ENCODE data around the gene NEUROD2. TPM values are rescaled to one million over a fixed set of nuclear protein-coding genes. Genes with fewer than 3 reads are reported as not detected.
"Not testable (repeated sequence)": the region's sequence is repeated elsewhere in the genome, so short reads cannot be mapped to it uniquely, and the experiment has no call there.

The NEUROD2 gene
- total and polyA plus RNA-seq, 2 of the 8 experiments (the other 6 are each of a cell fraction or from before 2014, with no cell fraction given) = not detected

DNA sequence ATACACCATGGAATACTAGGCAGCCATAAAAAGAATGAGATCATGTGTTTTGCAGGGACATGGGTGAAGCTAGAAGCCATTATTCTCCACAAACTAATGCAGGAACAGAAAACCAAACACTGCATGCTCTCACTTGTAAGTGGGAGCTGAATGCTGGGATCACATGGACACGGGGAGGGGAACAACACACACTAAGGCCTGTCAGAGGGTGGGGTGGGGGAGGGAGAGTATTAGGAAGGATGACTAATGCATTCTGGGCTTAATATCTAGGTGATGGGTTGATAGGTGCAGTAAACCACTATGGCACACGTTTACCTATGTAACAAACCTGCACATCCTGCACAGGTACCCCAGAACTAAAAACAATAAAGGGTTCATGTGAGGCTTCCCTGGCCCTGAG, 17.5 kb downstream of the NEUROD2 start:
- DNase-seq (ENCODE audit: low read depth in 1 of 2, low spot score in 2 of 2); H3K4ac ChIP-seq (replicated peaks; ENCODE audit: insufficient read length, low read depth, low read length); H4K8ac ChIP-seq (ENCODE audit: extremely low read depth, insufficient read depth, low read length); H3K27ac ChIP-seq (ENCODE audit: low read depth, low read length); H3K4me3 ChIP-seq (ENCODE audit: extremely low read depth in 1 of 4, insufficient read depth in 2 of 4, low read depth in 3 of 4, low read length in 4 of 4); H3K14ac ChIP-seq (ENCODE audit: insufficient read length); FAIRE-seq; H4K20me1 ChIP-seq (replicated peaks in 1 of 2; ENCODE audit: control insufficient read depth in 1 of 2, insufficient read depth in 2 of 2, low read length in 2 of 2); H3K36me3 ChIP-seq (ENCODE audit: control insufficient read depth in 2 of 4, insufficient read depth in 4 of 4, low read length in 3 of 4); H3K18ac ChIP-seq (ENCODE audit: extremely low read depth, low read length); H3K23ac ChIP-seq (ENCODE audit: insufficient read length); H2BK5ac ChIP-seq (ENCODE audit: low read depth, low read length); H2BK20ac ChIP-seq (ENCODE audit: low read length); H4K5ac ChIP-seq (ENCODE audit: insufficient read length, low read depth, low read length); H2BK15ac ChIP-seq (ENCODE audit: low read length); H2AK5ac ChIP-seq (ENCODE audit: low read depth, low read length); H3K56ac ChIP-seq (replicated peaks; ENCODE audit: insufficient read length, low read depth, low read length); H2BK12ac ChIP-seq (ENCODE audit: low read depth, low read length); H3K9me3 ChIP-seq (ENCODE audit: insufficient read depth in 2 of 2, low read depth in 1 of 2, low read length in 1 of 2); H3K79me2 ChIP-seq (ENCODE audit: control insufficient read depth in 1 of 2, insufficient read depth in 2 of 2, low read length in 2 of 2); H3K79me1 ChIP-seq (ENCODE audit: low read depth, low read length); H3K23me2 ChIP-seq (ENCODE audit: low read depth, low read length); H2AFZ ChIP-seq (ENCODE audit: low read length); H4K91ac ChIP-seq (replicated peaks; ENCODE audit: insufficient read length, low read length); H3K9ac ChIP-seq (replicated peaks in 1 of 4; ENCODE audit: extremely low read depth in 1 of 4, low read depth in 3 of 4, low read length in 3 of 4); H3K4me2 ChIP-seq (ENCODE audit: insufficient read depth in 1 of 2, low read depth in 2 of 2, low read length in 2 of 2); H2BK120ac ChIP-seq (replicated peaks; ENCODE audit: low read depth, low read length): not testable (repeated sequence)
- Histone ChIP-seq H3K4me1 (replicated peaks in 1 of 4; ENCODE audit: control insufficient read depth in 3 of 4, insufficient read depth in 4 of 4, low read length in 3 of 4) (peaks cover 5 to 13% (median 10%) of the 10 kb centered on the region in 4 experiments; a peak in 6 of 7 replicates), H3K27me3 (replicated peaks in 1 of 4; ENCODE audit: control insufficient read depth in 3 of 4, extremely low read depth in 1 of 4, insufficient read depth in 3 of 4, low read length in 3 of 4) (peaks cover 4 to 30% (median 26%) of the 10 kb centered on the region in 4 experiments)
- POLR2A ChIA-PET (ENCODE audit: partially characterized antibody) = interaction anchor here (1.2 kb wide), 2 partner anchors 8 to 10 kb away, joined by 3 to 4 read pairs; no protein-coding TSS in a partner anchor
- CTCF ChIA-PET (ENCODE audit: partially characterized antibody) = interaction anchor here (0.7 to 6.9 kb wide), 7 partner anchors 10 to 64 kb away, joined by 3 to 46 read pairs (median 4); no protein-coding TSS in a partner anchor
- WGBS, 2 experiments (ENCODE audit: extremely low coverage in 1 of 2, insufficient coverage in 1 of 2, insufficient read length in 1 of 2, insufficient replicate concordance in 2 of 2, low coverage in 1 of 2, low lambda C conversion rate in 2 of 2, missing lambda C conversion rate in 1 of 2) = 85% methylated on average over 2 of the region's 2 CpGs; no CpG with 5 or more reads in 1 of the 2 experiments
